K562 (cell line): ENCODE data around the gene SH2B2. TPM values are rescaled to one million over a fixed set of nuclear protein-coding genes. Genes with fewer than 3 reads are reported as not detected.

Source experiments
- ARID2 ChIP-seq: fragments of 450-650 bp; IDR thresholded peaks from 2 replicates; pipeline ENCODE4 v1.6.1; 2017; ENCODE audit warnings: antibody characterized with exemption, mild to moderate bottlenecking
- BACH1 ChIP-seq: fragments of 200-800 bp; sonication (Bioruptor generic); IDR thresholded peaks from 2 replicates; pipeline ENCODE4 v1.6.1; 2016; ENCODE audit warnings: missing genetic modification characterization, missing compliant biosample characterization
- CAMTA2 ChIP-seq: fragments of 250-450 bp; sonication (Bioruptor Pico); conservative IDR thresholded peaks from 2 replicates; pipeline ENCODE4 v1.5.1; 2022
- EP300 ChIP-seq: IDR thresholded peaks from 2 replicates; pipeline ENCODE4 v1.6.1; 2012; ENCODE audit warnings: low read length, improper control_type of control experiment
- FOXK2 ChIP-seq, 2 experiments: fragments of 450-650 bp; IDR thresholded peaks in 1 of 2; conservative IDR thresholded peaks in 1 of 2; 2 replicates each; pipeline ENCODE4 v1.6.1; 2016; ENCODE audit warnings: low read depth in 2 of 2, mild to moderate bottlenecking in 1 of 2
- IFI16 ChIP-seq: fragments of 250-450 bp; sonication (Bioruptor Pico); IDR thresholded peaks from 2 replicates; pipeline ENCODE4 v2.1.2; 2022; ENCODE audit warnings: mild to moderate bottlenecking, inconsistent platforms
- MAFF ChIP-seq: IDR thresholded peaks from 2 replicates; pipeline ENCODE4 v1.6.1; 2012; ENCODE audit warnings: low read length, improper control_type of control experiment
- POU5F1 ChIP-seq: fragments of 150-350 bp; IDR thresholded peaks from 2 replicates; pipeline ENCODE4 v1.6.1; 2014; ENCODE audit warnings: borderline replicate concordance, low read length, low read depth, mild to moderate bottlenecking; ENCODE audit not compliant: partially characterized antibody
- SETDB1 ChIP-seq: IDR thresholded peaks from one replicate; pipeline ENCODE4 v1.6.1; 2012; ENCODE audit warnings: low read length, control low read depth, inconsistent platforms
- TGIF2 ChIP-seq: sonication (generic); formaldehyde crosslinking; IDR thresholded peaks from 2 replicates; pipeline ENCODE4 v1.8.1; 2022; ENCODE audit warnings: mild to moderate bottlenecking, missing genetic modification reagents, moderate library complexity
- ZNF79 ChIP-seq: fragments of 250-450 bp; sonication (Bioruptor Pico); IDR thresholded peaks from 2 replicates; pipeline ENCODE4 v1.4.0; 2020; ENCODE audit warnings: low read depth, mild to moderate bottlenecking, moderate library complexity
- polyA plus RNA-seq, 8 experiments: library from polyadenylated mRNA; depleted of rRNA in 4 of 8; stranded (reverse) in 5 of 8; unstranded in 3 of 8; fragments of >200 nt; fragmentation: Nextera tagmentation in 2 of 8; fragmentation: Illumina TruSeq in 1 of 8; extraction: Ambion mirVana in 2 of 8; extraction: Trizol in 1 of 8; gene quantifications; 2 replicates each; pipeline versions ENCODE4 v1.2.1 to v1.2.3, GENCODE V29; 2011 to 2014; ENCODE audit warnings: inconsistent platforms in 1 of 8, missing spikeins in 1 of 8
- total RNA-seq, 7 experiments: library from RNA; depleted of rRNA in 6 of 7; stranded (reverse); fragments of >200 nt in 6 of 7; fragmentation: Illumina TruSeq in 2 of 7; extraction: Trizol in 2 of 7; gene quantifications; 2 replicates each; pipeline versions ENCODE4 v1.2.1 to v1.2.3, GENCODE V29; 2011 to 2021; ENCODE audit warnings: low replicate concordance in 1 of 7
- TF ChIP-seq, protein P1 (sequence below): fragments of 250-450 bp; sonication (Bioruptor Pico); IDR thresholded peaks from 2 replicates; pipeline ENCODE4 v1.4.0; 2020
- TF ChIP-seq, protein P2 (sequence below): fragments of 450-650 bp; formaldehyde crosslinking; IDR thresholded peaks from 2 replicates; pipeline ENCODE4 v1.4.0; 2022; ENCODE audit warnings: mild to moderate bottlenecking, moderate library complexity
- TF ChIP-seq, protein P3 (sequence below): conservative IDR thresholded peaks from 2 replicates; pipeline ENCODE4 v1.6.1; 2011; ENCODE audit warnings: low read depth, mild to moderate bottlenecking, low read length; ENCODE audit not compliant: control insufficient read depth
- TF ChIP-seq, protein P4 (sequence below): fragments of 250-450 bp; sonication (Bioruptor Pico); IDR thresholded peaks from 2 replicates; pipeline ENCODE4 v1.8.0; 2021; ENCODE audit warnings: mild to moderate bottlenecking, moderate library complexity

SH2B2 gene
- total and polyA plus RNA-seq, 9 of the 15 experiments (the other 6 are each of a cell fraction or from before 2014, with no cell fraction given), result 0.03 to 0.89 (median 0.07) TPM; not detected in 4

DNA sequence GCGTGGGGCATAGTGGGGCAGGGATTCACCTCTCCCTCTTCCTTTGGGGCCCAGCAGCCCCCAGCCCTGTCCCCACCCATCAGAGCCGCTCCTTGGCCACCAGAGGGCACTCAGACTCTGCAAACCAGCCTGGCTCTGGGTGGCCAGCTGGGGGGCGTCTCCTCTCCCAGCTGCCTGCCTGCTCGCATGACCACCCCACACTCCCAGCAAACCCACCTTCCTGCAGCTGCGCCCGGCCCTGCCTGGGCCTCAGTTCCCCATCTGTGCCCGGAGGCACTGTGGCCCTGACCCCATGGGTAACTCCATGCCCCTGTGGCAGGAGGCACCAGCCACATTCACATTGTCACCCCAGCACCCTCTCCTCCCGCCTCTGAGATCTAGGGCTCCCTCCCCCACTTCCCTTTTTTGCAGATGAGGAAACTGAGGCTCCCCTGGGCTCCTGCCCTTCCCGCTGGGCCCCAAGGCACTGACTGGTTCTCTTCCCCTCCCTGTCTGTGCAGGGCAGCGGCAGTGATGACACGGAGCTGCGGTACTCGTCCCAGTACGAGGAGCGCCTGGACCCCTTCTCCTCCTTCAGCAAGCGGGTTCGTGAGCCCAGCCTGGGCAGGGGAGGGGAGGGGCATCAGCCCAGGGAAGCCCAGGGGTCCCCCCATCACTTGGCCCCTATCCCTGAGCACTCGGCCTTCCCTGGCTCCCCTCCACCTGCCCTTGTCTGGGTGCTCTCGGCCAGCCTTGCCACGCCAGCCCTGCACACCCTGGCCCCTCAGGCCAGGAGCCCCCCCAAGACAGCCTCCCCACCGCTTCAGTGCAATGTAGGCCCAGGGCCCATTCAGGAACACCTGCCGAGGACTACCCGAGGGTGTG is 6.9 kb upstream of the SH2B2 start (continued):
- TF ChIP-seq, protein P1, sequence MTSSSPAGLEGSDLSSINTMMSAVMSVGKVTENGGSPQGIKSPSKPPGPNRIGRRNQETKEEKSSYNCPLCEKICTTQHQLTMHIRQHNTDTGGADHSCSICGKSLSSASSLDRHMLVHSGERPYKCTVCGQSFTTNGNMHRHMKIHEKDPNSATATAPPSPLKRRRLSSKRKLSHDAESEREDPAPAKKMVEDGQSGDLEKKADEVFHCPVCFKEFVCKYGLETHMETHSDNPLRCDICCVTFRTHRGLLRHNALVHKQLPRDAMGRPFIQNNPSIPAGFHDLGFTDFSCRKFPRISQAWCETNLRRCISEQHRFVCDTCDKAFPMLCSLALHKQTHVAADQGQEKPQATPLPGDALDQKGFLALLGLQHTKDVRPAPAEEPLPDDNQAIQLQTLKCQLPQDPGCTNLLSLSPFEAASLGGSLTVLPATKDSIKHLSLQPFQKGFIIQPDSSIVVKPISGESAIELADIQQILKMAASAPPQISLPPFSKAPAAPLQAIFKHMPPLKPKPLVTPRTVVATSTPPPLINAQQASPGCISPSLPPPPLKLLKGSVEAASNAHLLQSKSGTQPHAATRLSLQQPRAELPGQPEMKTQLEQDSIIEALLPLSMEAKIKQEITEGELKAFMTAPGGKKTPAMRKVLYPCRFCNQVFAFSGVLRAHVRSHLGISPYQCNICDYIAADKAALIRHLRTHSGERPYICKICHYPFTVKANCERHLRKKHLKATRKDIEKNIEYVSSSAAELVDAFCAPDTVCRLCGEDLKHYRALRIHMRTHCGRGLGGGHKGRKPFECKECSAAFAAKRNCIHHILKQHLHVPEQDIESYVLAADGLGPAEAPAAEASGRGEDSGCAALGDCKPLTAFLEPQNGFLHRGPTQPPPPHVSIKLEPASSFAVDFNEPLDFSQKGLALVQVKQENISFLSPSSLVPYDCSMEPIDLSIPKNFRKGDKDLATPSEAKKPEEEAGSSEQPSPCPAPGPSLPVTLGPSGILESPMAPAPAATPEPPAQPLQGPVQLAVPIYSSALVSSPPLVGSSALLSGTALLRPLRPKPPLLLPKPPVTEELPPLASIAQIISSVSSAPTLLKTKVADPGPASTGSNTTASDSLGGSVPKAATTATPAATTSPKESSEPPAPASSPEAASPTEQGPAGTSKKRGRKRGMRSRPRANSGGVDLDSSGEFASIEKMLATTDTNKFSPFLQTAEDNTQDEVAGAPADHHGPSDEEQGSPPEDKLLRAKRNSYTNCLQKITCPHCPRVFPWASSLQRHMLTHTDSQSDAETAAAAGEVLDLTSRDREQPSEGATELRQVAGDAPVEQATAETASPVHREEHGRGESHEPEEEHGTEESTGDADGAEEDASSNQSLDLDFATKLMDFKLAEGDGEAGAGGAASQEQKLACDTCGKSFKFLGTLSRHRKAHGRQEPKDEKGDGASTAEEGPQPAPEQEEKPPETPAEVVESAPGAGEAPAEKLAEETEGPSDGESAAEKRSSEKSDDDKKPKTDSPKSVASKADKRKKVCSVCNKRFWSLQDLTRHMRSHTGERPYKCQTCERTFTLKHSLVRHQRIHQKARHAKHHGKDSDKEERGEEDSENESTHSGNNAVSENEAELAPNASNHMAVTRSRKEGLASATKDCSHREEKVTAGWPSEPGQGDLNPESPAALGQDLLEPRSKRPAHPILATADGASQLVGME (CRISPR knock-in tag), result no peak
- TF ChIP-seq SETDB1, result no peak
- no peak for TF ChIP-seq EP300
- no peak for TF ChIP-seq FOXK2 (conservative IDR thresholded peaks at IDR 0.05 in 1 of 2, IDR thresholded peaks at IDR 0.05 in 1 of 2; ENCODE audit: low read depth in 2 of 2)
- no peak for TF ChIP-seq TGIF2 (CRISPR knock-in tag)
- TF ChIP-seq ARID2, result peak; percentile 91
- TF ChIP-seq, protein P2, sequence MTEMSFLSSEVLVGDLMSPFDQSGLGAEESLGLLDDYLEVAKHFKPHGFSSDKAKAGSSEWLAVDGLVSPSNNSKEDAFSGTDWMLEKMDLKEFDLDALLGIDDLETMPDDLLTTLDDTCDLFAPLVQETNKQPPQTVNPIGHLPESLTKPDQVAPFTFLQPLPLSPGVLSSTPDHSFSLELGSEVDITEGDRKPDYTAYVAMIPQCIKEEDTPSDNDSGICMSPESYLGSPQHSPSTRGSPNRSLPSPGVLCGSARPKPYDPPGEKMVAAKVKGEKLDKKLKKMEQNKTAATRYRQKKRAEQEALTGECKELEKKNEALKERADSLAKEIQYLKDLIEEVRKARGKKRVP, result no peak
- TF ChIP-seq MAFF, result no peak
- TF ChIP-seq CAMTA2, result no peak
- TF ChIP-seq, protein P3, sequence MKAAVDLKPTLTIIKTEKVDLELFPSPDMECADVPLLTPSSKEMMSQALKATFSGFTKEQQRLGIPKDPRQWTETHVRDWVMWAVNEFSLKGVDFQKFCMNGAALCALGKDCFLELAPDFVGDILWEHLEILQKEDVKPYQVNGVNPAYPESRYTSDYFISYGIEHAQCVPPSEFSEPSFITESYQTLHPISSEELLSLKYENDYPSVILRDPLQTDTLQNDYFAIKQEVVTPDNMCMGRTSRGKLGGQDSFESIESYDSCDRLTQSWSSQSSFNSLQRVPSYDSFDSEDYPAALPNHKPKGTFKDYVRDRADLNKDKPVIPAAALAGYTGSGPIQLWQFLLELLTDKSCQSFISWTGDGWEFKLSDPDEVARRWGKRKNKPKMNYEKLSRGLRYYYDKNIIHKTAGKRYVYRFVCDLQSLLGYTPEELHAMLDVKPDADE, result no peak
- TF ChIP-seq POU5F1, result no peak
- TF ChIP-seq IFI16 (CRISPR knock-in tag), result no peak
- no peak for TF ChIP-seq ZNF79 (CRISPR knock-in tag)
- no peak for TF ChIP-seq BACH1 (tag)
- TF ChIP-seq, protein P4, sequence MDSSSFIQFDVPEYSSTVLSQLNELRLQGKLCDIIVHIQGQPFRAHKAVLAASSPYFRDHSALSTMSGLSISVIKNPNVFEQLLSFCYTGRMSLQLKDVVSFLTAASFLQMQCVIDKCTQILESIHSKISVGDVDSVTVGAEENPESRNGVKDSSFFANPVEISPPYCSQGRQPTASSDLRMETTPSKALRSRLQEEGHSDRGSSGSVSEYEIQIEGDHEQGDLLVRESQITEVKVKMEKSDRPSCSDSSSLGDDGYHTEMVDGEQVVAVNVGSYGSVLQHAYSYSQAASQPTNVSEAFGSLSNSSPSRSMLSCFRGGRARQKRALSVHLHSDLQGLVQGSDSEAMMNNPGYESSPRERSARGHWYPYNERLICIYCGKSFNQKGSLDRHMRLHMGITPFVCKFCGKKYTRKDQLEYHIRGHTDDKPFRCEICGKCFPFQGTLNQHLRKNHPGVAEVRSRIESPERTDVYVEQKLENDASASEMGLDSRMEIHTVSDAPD (CRISPR knock-in tag), result no peak
